ENCODE results near the gene CLASP1.

DNA sequence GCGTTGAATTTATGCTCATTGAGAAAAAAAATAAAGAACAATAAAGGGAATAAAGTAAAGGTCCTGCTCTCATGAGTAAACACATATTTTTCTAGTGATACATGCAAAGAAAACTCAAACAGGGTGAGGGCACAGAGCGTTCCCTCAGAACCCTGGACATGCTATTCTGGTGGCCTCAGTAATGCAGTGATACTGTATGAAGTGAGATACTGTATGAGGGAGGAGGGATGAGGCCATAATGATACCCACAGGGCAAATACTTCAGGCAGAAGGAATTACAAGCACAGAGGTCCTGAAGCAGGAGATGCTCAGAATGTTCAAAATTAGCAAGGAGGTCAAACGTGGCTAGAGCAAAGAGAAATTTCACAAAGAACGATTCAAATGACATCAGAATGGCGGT is 147.0 kb downstream of the CLASP1 start:
- TF ChIP-seq POLR2A (IDR thresholded peaks at IDR 0.05; ENCODE audit: low read depth, low read length) (no peak), POLR2AphosphoS5 (IDR thresholded peaks at IDR 0.05; ENCODE audit: low read depth, low read length) (no peak), PAX5 (IDR thresholded peaks at IDR 0.05; ENCODE audit: insufficient read depth, low read length, severe bottlenecking) (no peak)

All from GM12891 (cell line).